SK-N-SH (cell line): ENCODE data around the gene EFCAB12. TPM values are rescaled to one million over a fixed set of nuclear protein-coding genes. Genes with fewer than 3 reads are reported as not detected.

Source experiments
- CTCF ChIA-PET: fragments of 300-600, 350-600 bp; formaldehyde crosslinking; extraction: SDS; loops from one replicate; lab custom pipeline; 2021; lab: Yijun Ruan, JAX
- POLR2A ChIA-PET: fragments of 350-600 bp; sonication (Branson Sonifier 250); formaldehyde crosslinking; extraction: SDS; loops from one replicate; lab custom pipeline; 2020; ENCODE audit warnings: antibody characterized with exemption, inconsistent platforms; lab: Yijun Ruan, JAX
- DNase-seq: peaks from one replicate; pipeline ENCODE4 v3.0.0; 2012
- H2AFZ ChIP-seq: fragments of 200-600 bp; sonication (generic); 2 replicates; pipeline ENCODE4 v1.8.1; 2016; ENCODE audit warnings: antibody characterized with exemption, mild to moderate bottlenecking, low read depth
- H3F3A ChIP-seq: fragments of 200-600 bp; sonication (generic); replicated peaks from 2 replicates; pipeline ENCODE3; 2016; ENCODE audit warnings: antibody characterized with exemption, mild to moderate bottlenecking; ENCODE audit not compliant: insufficient read depth
- H3K27ac ChIP-seq, 2 experiments: fragments of 200-500 bp in 1 of 2; fragments of 200-600 bp in 1 of 2; sonication (Bioruptor generic) in 1 of 2; sonication (generic), shearing (Covaris generic) in 1 of 2; 2 replicates each; pipeline versions ENCODE4 v1.5.1 to v1.6.1; 2014 to 2016; ENCODE audit warnings: low read depth in 2 of 2, inconsistent platforms in 1 of 2, low read length in 1 of 2, mild to moderate bottlenecking in 1 of 2, mixed read lengths in 1 of 2
- H3K27me3 ChIP-seq: fragments of 200-600 bp; sonication (generic), shearing (Covaris generic); 2 replicates; pipeline ENCODE4 v1.6.1; 2016; ENCODE audit warnings: mixed run types; ENCODE audit not compliant: insufficient read depth
- H3K36me3 ChIP-seq, 2 experiments: fragments of 200-500 bp in 1 of 2; fragments of 200-600 bp in 1 of 2; sonication (Bioruptor generic) in 1 of 2; sonication (generic) in 1 of 2; replicated peaks in 1 of 2; 2 replicates each; pipeline versions ENCODE3 to v1.5.1; 2014 to 2016; ENCODE audit warnings: low read length in 1 of 2, mild to moderate bottlenecking in 1 of 2; ENCODE audit not compliant: insufficient read depth in 2 of 2, control insufficient read depth in 1 of 2
- H3K4me1 ChIP-seq, 2 experiments: fragments of 200-500 bp in 1 of 2; fragments of 200-600 bp in 1 of 2; sonication (Bioruptor generic) in 1 of 2; sonication (generic), shearing (Covaris generic) in 1 of 2; 2 replicates each; pipeline versions ENCODE4 v1.5.1 to v1.6.1; 2014 to 2016; ENCODE audit warnings: low read depth in 1 of 2, low read length in 1 of 2, mixed run types in 1 of 2; ENCODE audit not compliant: insufficient read depth in 2 of 2, control insufficient read depth in 1 of 2
- H3K4me2 ChIP-seq: fragments of 200-600 bp; sonication (generic), shearing (Covaris generic); 2 replicates; pipeline ENCODE4 v1.6.1; 2017; ENCODE audit warnings: mixed run types
- H3K4me3 ChIP-seq, 2 experiments: fragments of 200-500 bp in 1 of 2; fragments of 200-600 bp in 1 of 2; sonication (Bioruptor generic) in 1 of 2; sonication (generic), shearing (Covaris generic) in 1 of 2; 2 replicates each; pipeline versions ENCODE4 v1.5.1 to v1.8.1; 2014 to 2016; ENCODE audit warnings: low read depth in 2 of 2, inconsistent platforms in 1 of 2, low read length in 1 of 2, mild to moderate bottlenecking in 1 of 2, mixed read lengths in 1 of 2, moderate library complexity in 1 of 2
- H3K79me2 ChIP-seq: fragments of 200-600 bp; sonication (generic); 2 replicates; pipeline ENCODE4 v1.8.1; 2017; ENCODE audit warnings: mild to moderate bottlenecking; ENCODE audit not compliant: insufficient read depth
- H3K9ac ChIP-seq: fragments of 200-600 bp; sonication (generic); 2 replicates; pipeline ENCODE4 v1.6.1; 2017; ENCODE audit warnings: mixed run types
- H3K9me2 ChIP-seq: fragments of 200-600 bp; sonication (generic); 2 replicates; pipeline ENCODE4 v1.6.1; 2017; ENCODE audit warnings: mixed run types
- H3K9me3 ChIP-seq: fragments of 200-600 bp; sonication (generic); 2 replicates; pipeline ENCODE4 v1.6.1; 2017; ENCODE audit warnings: mixed run types, mild to moderate bottlenecking, moderate library complexity
- H4K20me1 ChIP-seq: fragments of 200-600 bp; sonication (generic); 2 replicates; pipeline ENCODE4 v1.6.1; 2017; ENCODE audit warnings: mild to moderate bottlenecking, mixed run types; ENCODE audit not compliant: insufficient read depth
- CHD2 ChIP-seq: fragments of 150-350 bp; IDR thresholded peaks from 2 replicates; pipeline ENCODE4 v1.6.1; 2018; ENCODE audit warnings: low read length; ENCODE audit not compliant: partially characterized antibody
- CTCF ChIP-seq: fragments of 200-600 bp; sonication (generic); IDR thresholded peaks from 2 replicates; pipeline ENCODE4 v1.6.1; 2017; ENCODE audit warnings: antibody characterized with exemption, mild to moderate bottlenecking, moderate library complexity
- EP300 ChIP-seq, 2 experiments: IDR thresholded peaks; 2 replicates each; pipeline versions ENCODE4 v1.4.0 to v1.6.1; 2012; ENCODE audit warnings: borderline replicate concordance in 1 of 2, low read depth in 1 of 2, low read length in 1 of 2
- FOSL2 ChIP-seq: IDR thresholded peaks from 2 replicates; pipeline ENCODE4 v1.4.0; 2012; ENCODE audit warnings: low read depth, mild to moderate bottlenecking, moderate library complexity, borderline replicate concordance
- FOXJ3 ChIP-seq: sonication (generic); formaldehyde crosslinking; IDR thresholded peaks from 2 replicates; pipeline ENCODE4 v1.5.1; 2020; ENCODE audit warnings: mild to moderate bottlenecking, missing genetic modification reagents
- GATA2 ChIP-seq: sonication (generic); formaldehyde crosslinking; IDR thresholded peaks from 2 replicates; pipeline ENCODE4 v1.5.0; 2020; ENCODE audit warnings: mild to moderate bottlenecking, missing genetic modification reagents
- JUND ChIP-seq: IDR thresholded peaks from 2 replicates; pipeline ENCODE4 v1.4.0; 2012
- MAX ChIP-seq: IDR thresholded peaks from 2 replicates; pipeline ENCODE4 v1.4.0; 2012; ENCODE audit warnings: low read depth
- MXI1 ChIP-seq: IDR thresholded peaks from 2 replicates; pipeline ENCODE4 v1.6.1; 2012; ENCODE audit warnings: mild to moderate bottlenecking, low read depth, low read length, improper control_type of control experiment
- NFIC ChIP-seq: IDR thresholded peaks from 2 replicates; pipeline ENCODE4 v1.4.0; 2012; ENCODE audit warnings: borderline replicate concordance
- NRF1 ChIP-seq: IDR thresholded peaks from 2 replicates; pipeline ENCODE4 v1.6.1; 2012; ENCODE audit warnings: low read depth, mild to moderate bottlenecking, low read length
- RAD21 ChIP-seq: IDR thresholded peaks from 2 replicates; pipeline ENCODE4 v1.6.1; 2012; ENCODE audit warnings: mild to moderate bottlenecking, low read length
- RCOR1 ChIP-seq: fragments of 150-350 bp; IDR thresholded peaks from 2 replicates; pipeline ENCODE4 v1.6.1; 2017; ENCODE audit warnings: antibody characterized with exemption, low read length
- REST ChIP-seq: IDR thresholded peaks from 2 replicates; pipeline ENCODE4 v1.6.1; 2012; ENCODE audit warnings: mild to moderate bottlenecking, low read depth, low read length, moderate library complexity
- TAF1 ChIP-seq: IDR thresholded peaks from 2 replicates; pipeline ENCODE4 v1.6.1; 2012; ENCODE audit warnings: low read depth, mild to moderate bottlenecking, low read length, moderate library complexity, borderline replicate concordance
- TCF12 ChIP-seq: IDR thresholded peaks from 2 replicates; pipeline ENCODE4 v1.4.0; 2012
- TEAD4 ChIP-seq: IDR thresholded peaks from 2 replicates; pipeline ENCODE4 v1.4.0; 2012; ENCODE audit warnings: mild to moderate bottlenecking, borderline replicate concordance; ENCODE audit not compliant: insufficient read depth
- YY1 ChIP-seq: IDR thresholded peaks from 2 replicates; pipeline ENCODE4 v1.4.0; 2012; ENCODE audit warnings: low read depth, mild to moderate bottlenecking
- WGBS: methylation state at CpG from one replicate; pipeline ENCODE4 v1.1.6; 2017; ENCODE audit warnings: low lambda C conversion rate; 5-methylcytosine and 5-hydroxymethylcytosine counted together
- polyA plus RNA-seq, 3 experiments: library from polyadenylated mRNA; depleted of rRNA; stranded (reverse); fragments of >200 nt; gene quantifications; 2 replicates each; pipeline ENCODE4 v1.2.3, GENCODE V29; 2012
- TF ChIP-seq, protein P1 (sequence below): IDR thresholded peaks from 2 replicates; pipeline ENCODE4; 2012
- TF ChIP-seq, protein P2 (sequence below): IDR thresholded peaks from 2 replicates; pipeline ENCODE4 v1.4.0; 2012; ENCODE audit warnings: low read depth, borderline replicate concordance

EFCAB12 gene
- polyA plus RNA-seq, 1 of the 3 experiments (the other 2 are of a cell fraction) = 0.38 TPM

DNA sequence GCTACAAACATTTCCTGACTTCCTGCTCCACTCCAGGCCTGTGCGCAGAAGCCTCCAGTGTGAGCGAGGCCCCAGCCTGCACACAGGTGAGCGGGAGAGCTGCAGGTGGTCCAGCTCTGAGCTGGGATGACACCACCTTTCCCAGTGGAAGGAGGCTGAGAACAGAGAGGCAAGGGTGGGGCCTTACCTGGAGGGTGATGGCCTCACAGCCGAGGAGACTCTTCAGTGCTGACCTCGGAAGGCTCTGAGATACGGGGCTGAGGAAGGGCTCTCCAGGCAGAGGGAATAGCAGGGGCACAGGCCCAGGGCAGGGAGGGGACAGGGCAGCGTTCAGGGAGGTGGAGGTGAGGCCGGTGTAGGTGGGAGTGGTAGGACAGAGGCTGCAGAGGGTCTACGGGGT, 70.8 kb downstream of the EFCAB12 start (continued):
- no peak for TF ChIP-seq MXI1

- Histone ChIP-seq H3K4me3 (no peak overlapping the region), H3K9me3 (no peaks in the 10 kb centered on the region), H3K9me2 (no peaks in the 10 kb centered on the region), H3K79me2 (no peaks in the 10 kb centered on the region), H4K20me1 (no peaks in the 10 kb centered on the region), H3K27ac (no peak overlapping the region), H3K4me2 (no peak overlapping the region), H3K4me1 (peaks cover 0 to 32% of the 10 kb centered on the region in 2 experiments; a peak in 1 of 4 replicates), H3K9ac (no peak overlapping the region), H3K27me3 (no peaks in the 10 kb centered on the region), H2AFZ (no peak overlapping the region), H3K36me3 (no peaks in the 10 kb centered on the region), H3F3A (no peaks in the 10 kb centered on the region)
- 90% methylated on average over 2 of the region's 10 CpGs for WGBS
- no peak for DNase-seq
- TF ChIP-seq REST = no peak
- no peak for TF ChIP-seq RCOR1
- TF ChIP-seq TCF12 = no peak
- TF ChIP-seq CHD2 = no peak
- TF ChIP-seq CTCF = no peak
- no peak for TF ChIP-seq TAF1
- TF ChIP-seq MAX = no peak
- TF ChIP-seq GATA2 (CRISPR knock-in tag) = no peak
- no peak for TF ChIP-seq FOXJ3 (CRISPR knock-in tag)
- TF ChIP-seq TEAD4 = no peak
- TF ChIP-seq EP300 (IDR thresholded peaks at IDR 0.05; ENCODE audit: borderline replicate concordance in 1 of 2, low read depth in 1 of 2, low read length in 1 of 2) = no peak
- no peak for TF ChIP-seq YY1
- no peak for TF ChIP-seq NFIC
- no peak for TF ChIP-seq RAD21
- TF ChIP-seq, protein P1, sequence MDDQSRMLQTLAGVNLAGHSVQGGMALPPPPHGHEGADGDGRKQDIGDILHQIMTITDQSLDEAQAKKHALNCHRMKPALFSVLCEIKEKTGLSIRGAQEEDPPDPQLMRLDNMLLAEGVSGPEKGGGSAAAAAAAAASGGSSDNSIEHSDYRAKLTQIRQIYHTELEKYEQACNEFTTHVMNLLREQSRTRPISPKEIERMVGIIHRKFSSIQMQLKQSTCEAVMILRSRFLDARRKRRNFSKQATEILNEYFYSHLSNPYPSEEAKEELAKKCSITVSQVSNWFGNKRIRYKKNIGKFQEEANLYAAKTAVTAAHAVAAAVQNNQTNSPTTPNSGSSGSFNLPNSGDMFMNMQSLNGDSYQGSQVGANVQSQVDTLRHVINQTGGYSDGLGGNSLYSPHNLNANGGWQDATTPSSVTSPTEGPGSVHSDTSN = no peak
- TF ChIP-seq, protein P2, sequence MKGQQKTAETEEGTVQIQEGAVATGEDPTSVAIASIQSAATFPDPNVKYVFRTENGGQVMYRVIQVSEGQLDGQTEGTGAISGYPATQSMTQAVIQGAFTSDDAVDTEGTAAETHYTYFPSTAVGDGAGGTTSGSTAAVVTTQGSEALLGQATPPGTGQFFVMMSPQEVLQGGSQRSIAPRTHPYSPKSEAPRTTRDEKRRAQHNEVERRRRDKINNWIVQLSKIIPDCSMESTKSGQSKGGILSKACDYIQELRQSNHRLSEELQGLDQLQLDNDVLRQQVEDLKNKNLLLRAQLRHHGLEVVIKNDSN = no peak
- TF ChIP-seq JUND = no peak
- no peak for TF ChIP-seq NRF1
- no peak for TF ChIP-seq FOSL2
- ChIA-PET CTCF (no interaction called here), POLR2A (no interaction called here)
Observed at GRCh38 chr3:129356756-129357425, 71.5 kb downstream of the EFCAB12 start.
